OCI-LY1 (cell line): ENCODE measurements around the gene OVOL3.

ENCODE experiments used
- EZH2 ChIP-seq: fragments of 200-600 bp; sonication (generic), shearing (Covaris generic); IDR thresholded peaks from 2 replicates; pipeline ENCODE4 v1.8.0; 2017; ENCODE audit warnings: borderline replicate concordance, mixed run types, mild to moderate bottlenecking, antibody characterized with exemption, low read length, moderate library complexity, mixed read lengths
- TF ChIP-seq, protein P1 (sequence below): fragments of 200-600 bp; sonication (generic), shearing (Covaris generic); IDR thresholded peaks from 2 replicates; pipeline ENCODE4 v1.5.1; 2017; ENCODE audit warnings: mild to moderate bottlenecking, antibody characterized with exemption, low read length, moderate library complexity, mixed read lengths

DNA sequence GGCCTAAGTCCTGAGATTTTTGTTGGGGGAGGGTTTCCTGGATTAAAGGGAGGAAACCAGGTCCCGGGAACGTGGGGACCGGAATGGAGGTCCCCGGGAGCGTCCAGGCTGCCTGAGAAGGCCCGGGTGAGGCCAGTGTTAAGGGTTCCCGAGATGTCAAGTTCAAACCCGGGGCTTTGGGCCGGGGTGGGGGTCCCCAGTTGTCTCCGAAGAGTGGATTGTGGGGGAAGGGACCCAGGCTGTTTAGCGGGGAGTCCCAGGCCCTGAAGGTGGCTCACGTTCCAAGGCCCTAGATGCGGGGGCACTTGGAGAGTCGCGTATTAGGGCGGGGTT, 41.0 kb downstream of the OVOL3 start:
- TF ChIP-seq, protein P1, sequence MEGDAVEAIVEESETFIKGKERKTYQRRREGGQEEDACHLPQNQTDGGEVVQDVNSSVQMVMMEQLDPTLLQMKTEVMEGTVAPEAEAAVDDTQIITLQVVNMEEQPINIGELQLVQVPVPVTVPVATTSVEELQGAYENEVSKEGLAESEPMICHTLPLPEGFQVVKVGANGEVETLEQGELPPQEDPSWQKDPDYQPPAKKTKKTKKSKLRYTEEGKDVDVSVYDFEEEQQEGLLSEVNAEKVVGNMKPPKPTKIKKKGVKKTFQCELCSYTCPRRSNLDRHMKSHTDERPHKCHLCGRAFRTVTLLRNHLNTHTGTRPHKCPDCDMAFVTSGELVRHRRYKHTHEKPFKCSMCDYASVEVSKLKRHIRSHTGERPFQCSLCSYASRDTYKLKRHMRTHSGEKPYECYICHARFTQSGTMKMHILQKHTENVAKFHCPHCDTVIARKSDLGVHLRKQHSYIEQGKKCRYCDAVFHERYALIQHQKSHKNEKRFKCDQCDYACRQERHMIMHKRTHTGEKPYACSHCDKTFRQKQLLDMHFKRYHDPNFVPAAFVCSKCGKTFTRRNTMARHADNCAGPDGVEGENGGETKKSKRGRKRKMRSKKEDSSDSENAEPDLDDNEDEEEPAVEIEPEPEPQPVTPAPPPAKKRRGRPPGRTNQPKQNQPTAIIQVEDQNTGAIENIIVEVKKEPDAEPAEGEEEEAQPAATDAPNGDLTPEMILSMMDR, result no peak
- no peak for TF ChIP-seq EZH2
